A673 (cell line): ENCODE data around the gene CXCL8.

Source experiments
- CTCF ChIP-seq: fragments of 300-800, 200-600 bp; sonication (generic); conservative IDR thresholded peaks from 2 replicates; pipeline ENCODE4 v1.5.1; 2017; ENCODE audit warnings: low read depth, mild to moderate bottlenecking, antibody characterized with exemption, low read length, moderate library complexity, mixed read lengths
- EZH2 ChIP-seq: fragments of 200-600 bp; sonication (generic); IDR thresholded peaks from 2 replicates; pipeline ENCODE4 v1.6.1; 2017; ENCODE audit warnings: borderline replicate concordance, low read depth, mild to moderate bottlenecking, mixed read lengths, antibody characterized with exemption, low read length; ENCODE audit not compliant: poor library complexity, severe bottlenecking

GRCh38 chr4:73714647-73715046 is 25.7 kb upstream of the CXCL8 start:
- TF ChIP-seq CTCF (no peak), EZH2 (no peak)
